CD4-positive, alpha-beta T cell treated with Interleukin-4 for 4 hours (primary cell): ENCODE data around the gene RPS6KB2.
"Not testable (repeated sequence)": the region's sequence is repeated elsewhere in the genome, so short reads cannot be mapped to it uniquely, and the experiment has no call there.

Source experiments
- DNase-seq: peaks from one replicate; pipeline ENCODE4 v3.0.0-alpha.2; 2020

RPS6KB2 gene

DNA sequence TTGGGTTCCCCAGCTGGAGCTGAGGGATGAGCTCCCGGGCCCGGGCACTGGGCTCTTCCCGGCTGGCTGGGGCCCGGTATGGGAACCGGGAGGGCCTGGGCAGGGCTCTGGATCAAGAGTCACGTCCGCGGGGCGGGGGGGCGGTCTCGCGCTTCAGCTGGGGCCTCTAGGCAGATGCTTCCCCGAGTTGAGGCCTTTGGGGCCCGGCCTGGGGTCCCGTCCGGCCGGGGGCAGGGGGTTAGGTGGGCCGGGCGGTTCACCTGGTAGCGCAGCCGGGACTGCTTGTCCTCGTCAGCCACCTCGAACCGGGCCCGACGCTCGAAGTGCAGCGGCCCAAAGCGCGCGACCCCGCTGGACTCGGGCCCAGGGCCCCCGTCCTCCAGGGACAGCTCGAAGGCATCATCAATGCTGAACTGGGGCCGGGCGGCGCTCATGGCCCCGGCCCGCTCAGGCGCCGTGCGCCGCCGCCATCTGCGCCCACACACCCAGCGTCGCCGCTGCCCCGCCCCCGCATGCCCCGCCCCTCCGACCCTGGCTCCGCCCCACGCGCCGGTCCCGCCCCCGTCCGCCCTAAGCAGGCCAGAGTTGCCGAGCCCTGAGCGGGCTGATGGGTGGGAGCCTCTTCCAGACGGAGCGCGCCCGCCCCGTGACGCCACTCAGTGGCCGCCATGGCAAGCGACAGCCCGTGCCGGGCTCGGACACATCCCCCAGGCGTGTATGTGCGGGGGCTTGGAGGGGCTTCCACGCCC lies 40.6 kb downstream of the RPS6KB2 start, which contains the start of gene TMEM134:
TMEM134 (minus strand) TSS at position 493 of the 749 bp plus-strand sequence; CDS start at position 434, 59 bp downstream.
- DNase-seq, result peak; percentile 91

DNA sequence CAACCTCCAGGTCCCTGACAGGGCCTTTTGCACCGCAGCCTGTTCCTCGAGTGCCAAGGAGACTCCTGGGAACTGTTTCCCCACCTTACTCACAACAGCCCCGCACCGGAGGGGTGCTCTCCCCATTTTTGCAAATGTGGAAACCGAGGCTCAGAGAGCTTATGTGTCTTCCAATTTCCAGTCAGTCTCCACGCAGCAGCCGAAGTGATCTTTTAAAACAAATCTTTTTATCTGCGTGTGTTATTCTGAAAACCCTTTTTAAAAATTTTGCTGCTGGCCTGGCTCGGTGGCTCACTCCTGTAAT lies 41.2 kb downstream of the RPS6KB2 start:
- no peak for DNase-seq

DNA sequence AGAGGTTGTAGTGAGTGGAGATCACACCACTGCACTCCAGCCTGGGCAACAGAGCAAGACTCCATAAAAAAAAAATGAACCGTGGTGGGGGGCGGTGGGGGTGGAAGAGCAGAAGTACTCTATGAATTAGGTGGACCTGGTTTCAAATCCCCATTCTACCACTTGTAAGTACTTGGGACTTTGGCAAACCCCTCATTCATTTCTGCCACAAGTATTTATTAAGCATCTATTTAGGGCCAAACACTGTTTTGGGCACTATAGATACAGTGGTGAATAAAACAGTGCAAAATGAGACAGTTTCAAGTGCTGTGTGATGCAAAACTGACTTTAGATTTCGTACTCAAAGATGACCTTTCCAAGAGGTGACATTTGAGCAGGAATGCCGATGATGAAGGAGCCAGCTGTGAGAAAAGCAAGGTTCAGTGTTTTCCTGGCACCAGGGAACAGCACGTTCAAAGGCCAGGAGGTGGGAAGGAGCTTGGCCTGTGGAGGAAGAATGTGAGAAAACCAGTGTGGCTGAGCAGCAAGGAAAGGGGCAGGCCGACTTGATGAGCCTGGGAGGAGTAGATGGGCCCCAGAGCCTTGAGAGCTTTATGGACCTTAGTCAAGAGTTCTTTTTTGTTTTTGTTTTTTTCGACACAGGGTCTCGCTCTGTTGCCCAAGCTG lies 42.2 kb downstream of the RPS6KB2 start:
- no peak for DNase-seq

DNA sequence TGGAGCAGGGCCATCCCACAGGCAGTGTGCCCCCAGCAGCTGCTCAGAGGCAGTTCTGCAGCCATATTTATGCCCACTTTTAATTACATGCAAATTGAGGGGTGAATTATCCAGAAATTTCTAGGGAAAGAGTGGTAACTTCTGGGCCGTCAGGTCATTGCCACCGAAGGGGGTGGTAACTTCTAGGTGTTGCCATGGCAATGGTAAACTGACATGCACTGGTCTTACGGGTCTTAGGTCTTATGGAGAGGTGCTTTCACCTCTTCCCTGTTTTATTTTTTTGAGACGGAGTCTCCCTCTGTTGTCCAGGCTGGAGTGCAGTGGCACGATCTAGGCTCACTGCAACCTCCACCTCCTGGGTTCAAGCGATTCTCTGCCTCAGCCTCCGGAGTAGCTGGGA lies 44.6 kb downstream of the RPS6KB2 start:
- DNase-seq, result no peak

DNA sequence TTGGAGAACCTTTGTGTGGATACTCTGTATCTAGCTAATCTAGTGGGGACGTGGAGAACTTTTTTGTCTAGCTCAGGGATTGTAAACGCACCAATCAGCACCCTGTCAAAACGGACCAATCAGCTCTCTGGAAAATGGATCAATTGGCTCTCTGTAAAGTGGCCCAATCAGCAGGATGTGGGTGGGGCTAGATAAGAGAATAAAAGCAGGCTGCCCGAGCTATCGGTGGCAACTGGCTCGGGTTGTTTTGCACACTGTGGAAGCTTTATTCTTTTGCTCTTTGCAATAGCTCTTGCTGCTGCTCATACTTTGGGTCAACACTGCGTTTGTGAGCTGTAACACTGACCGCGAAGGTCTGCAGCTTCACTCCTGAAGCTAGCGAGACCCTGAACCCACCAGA lies 48.4 kb downstream of the RPS6KB2 start:
- not testable (repeated sequence) for DNase-seq

DNA sequence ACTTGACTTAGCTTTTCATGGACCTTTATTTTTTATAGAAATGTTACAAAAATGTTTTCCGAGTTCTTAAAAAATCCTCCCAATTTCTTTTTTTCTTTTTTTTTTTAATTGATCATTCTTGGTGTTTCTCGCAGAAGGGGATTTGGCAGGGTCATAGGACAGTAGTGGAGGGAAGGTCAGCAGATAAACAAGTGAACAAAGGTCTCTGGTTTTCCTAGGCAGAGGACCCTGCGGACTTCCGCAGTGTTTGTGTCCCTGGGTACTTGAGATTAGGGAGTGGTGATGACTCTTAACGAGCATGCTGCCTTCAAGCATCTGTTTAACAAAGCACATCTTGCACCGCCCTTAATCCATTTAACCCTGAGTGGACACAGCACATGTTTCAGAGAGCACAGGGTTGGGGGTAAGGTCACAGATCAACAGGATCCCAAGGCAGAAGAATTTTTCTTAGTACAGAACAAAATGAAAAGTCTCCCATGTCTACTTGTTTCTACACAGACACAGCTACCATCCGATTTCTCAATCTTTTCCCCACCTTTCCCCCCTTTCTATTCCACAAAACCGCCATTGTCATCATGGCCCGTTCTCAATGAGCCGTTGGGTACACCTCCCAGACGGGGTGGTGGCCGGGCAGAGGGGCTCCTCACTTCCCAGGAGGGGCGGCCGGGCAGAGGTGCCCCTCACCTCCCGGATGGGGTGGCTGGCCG lies 49.2 kb downstream of the RPS6KB2 start:
- DNase-seq, result not testable (repeated sequence)

DNA sequence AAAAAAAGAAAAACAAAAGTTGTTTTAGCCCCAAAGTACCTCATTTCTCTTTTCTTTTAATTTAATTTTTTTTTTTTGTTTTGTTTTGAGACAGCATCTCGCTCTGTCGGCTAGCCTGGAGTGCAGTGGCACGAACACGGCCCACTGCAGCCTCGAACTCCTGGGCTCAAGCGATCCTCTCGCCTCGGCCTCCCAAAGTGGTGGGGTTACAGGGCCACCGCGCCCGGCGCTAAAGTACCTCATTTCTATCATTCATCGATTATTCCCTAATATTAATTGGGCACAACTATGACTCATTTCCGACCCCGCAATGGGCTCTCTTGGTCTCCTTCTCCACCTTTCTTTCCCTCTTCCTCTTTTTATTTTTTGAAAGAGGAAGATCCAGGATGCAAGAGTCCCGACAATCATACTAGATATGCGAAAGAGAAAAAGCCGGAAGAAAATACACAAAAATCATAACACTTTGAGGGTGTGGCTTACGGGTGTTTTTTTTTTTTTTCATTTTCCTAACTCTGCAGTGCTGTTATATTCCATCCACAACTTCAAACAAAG lies 54.1 kb downstream of the RPS6KB2 start:
- DNase-seq, result peak; percentile 45

DNA sequence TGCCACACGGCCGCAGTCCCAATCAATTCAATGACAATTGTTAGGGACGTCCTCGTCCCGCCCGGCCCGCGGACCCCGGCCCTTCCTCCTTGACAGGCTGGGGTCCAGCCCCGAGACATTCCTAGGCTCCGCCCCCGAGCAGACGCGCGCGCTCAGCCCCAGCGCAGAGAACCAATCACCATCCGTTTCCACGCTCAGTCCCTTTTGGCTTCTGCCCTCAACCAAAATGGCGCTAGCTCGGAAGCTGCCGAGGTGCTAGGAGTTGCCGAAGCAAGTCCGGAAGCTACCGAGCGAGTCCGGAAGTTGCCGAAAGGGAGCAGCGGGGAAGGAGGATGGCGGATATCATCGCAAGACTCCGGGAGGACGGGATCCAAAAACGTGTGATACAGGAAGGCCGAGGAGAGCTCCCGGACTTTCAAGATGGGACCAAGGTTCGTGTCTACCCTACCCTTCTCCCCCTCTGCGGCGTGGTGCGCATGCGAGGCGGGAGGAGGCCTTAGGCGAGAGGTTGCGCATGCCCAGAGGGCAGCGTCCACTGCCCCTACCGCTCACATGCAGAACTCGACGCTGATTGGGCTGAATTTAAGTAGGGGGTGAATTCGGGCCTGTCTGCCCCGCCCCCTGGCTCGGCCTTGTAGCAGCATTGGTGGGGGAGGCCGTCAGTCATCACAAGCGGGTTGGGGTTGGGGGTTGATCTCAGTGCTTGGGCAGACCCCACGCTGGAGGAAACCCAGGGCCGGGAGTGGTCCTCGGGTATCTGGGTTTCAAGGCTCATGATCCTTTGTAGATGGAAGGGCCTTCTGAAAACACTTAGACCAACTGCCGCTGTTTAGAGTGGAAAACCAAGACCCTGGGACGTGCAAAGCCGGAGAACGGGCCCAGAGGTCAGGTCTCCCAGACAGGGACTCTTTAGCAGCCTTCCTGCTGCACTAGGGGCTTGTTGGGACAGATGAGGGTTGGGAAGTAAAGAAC lies 54.8 kb downstream of the RPS6KB2 start, which contains the start of gene AIP:
AIP (plus strand) TSS at position 200 of the 972 bp plus-strand sequence; CDS start at position 333, 133 bp downstream.
- peak; percentile 98 for DNase-seq

DNA sequence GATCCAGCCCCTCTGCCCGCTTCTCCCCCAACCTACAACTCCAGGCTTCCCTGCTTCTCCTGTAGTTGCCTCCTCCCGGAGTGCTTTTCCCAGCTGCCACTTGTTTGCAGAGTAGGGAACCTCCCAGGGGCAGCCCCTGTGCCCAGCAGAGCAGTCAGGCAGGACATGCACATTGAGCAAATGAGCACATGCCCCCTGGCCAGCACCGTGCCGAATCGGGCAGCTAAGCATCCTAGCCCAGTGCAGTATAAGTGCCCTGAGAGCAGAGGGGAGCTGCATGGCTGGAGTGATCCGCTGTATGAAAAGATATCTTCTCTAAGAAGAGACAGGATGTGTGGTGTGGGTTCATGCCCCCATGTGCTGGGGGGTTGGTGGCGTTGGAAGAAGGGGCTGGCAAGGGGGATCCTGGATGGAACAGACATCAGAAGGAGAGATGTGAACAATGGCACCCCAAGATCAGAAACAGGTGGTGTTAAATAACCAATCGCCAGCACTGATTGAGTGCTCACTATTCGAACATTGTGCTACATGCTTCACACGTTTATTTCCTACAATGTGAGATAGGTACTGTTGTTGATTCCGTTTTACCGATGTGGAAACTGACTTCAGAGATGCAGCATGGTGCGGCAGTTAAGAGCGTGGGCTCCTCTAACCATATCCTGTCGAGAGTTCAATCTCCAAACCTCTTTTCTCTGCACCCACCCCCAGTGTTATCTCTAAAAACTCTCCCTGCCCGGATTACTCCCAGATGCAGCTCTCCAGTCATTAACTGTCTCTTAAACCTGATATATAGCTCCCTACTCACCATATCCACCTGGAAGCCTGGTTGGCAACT lies 55.8 kb downstream of the RPS6KB2 start:
- peak; percentile 51 for DNase-seq

DNA sequence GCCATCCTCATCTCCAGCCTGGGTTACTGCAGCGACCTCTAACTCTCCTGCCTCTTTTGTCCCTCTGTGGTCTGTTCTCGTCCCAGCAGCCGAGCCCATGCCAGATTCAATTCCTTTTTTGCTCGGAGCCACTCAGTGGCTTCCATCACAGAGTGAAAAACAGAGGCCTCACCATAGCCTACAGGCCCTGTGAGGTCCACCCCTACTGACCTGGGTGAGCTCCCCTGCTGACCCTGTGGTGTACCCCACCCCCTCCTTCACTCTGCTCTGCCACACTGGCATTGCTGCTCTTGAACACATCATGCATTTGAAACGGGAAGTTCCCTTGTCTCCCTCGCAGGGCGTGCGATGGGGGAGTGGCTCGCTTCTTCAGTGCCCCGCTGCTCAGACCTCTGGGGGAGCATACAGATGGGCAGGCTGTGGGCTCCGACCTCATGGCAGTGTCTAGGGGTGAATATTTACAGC lies 56.6 kb downstream of the RPS6KB2 start:
- peak; percentile 62 for DNase-seq
